HepG2 (cell line): ENCODE data around the gene RAB29. TPM values are rescaled to one million over a fixed set of nuclear protein-coding genes. Genes with fewer than 3 reads are reported as not detected.

Experiments
- ATAC-seq: fragments of 200-7000 bp; cut with Tn5 transposase; 3 replicates; pipeline ENCODE4 v1.9.1; 2020; ENCODE audit warnings: mild to moderate bottlenecking, moderate library complexity
- BruUV-seq: library from RNA; stranded (reverse); fragments of 400-500 nt; replicated peaks from 2 replicates; lab custom pipeline; 2021; lab: Mats Ljungman, UMichigan
- CTCF ChIA-PET: fragments of 300-600 bp; formaldehyde crosslinking; extraction: SDS; loops from one replicate; lab custom pipeline; 2021; ENCODE audit warnings: low total read pairs, inconsistent platforms, low intra/inter-chr PET ratio; lab: Yijun Ruan, JAX
- POLR2A ChIA-PET: fragments of 350-600 bp; sonication (Branson Sonifier 250); formaldehyde crosslinking; loops from one replicate; lab custom pipeline; 2020; ENCODE audit warnings: antibody characterized with exemption, inconsistent platforms; lab: Yijun Ruan, JAX
- DNase-seq: peaks from one replicate; pipeline ENCODE4 v3.0.0-alpha.2; 2015; ENCODE audit warnings: low spot score
- FAIRE-seq: peaks from 3 replicates; lab custom pipeline; 2011; peaks lifted over from hg19 to GRCh38; lab: Jason Lieb, UNC
- H2AFZ ChIP-seq: one replicate; pipeline ENCODE4 v1.6.1; 2011; ENCODE audit warnings: low read length, inconsistent platforms
- H3K27ac ChIP-seq: fragments of 300-600 bp; 3 replicates; pipeline ENCODE4 v1.8.0; 2011; ENCODE audit warnings: mixed run types, mild to moderate bottlenecking, mixed read lengths, low read length, inconsistent platforms; ENCODE audit not compliant: insufficient read depth; ENCODE audit errors: extremely low read length
- H3K27me3 ChIP-seq, 2 experiments: fragments of 200-600 bp in 1 of 2; 2 replicates in 1 of 2; 3 replicates in 1 of 2; pipeline versions ENCODE4 v1.6.0 to v1.8.0; 2011; ENCODE audit warnings: low read length in 2 of 2, mild to moderate bottlenecking in 2 of 2, moderate library complexity in 2 of 2, inconsistent platforms in 1 of 2; ENCODE audit not compliant: insufficient read depth in 2 of 2, control insufficient read depth in 1 of 2
- H3K36me3 ChIP-seq, 2 experiments: fragments of 200-600 bp in 1 of 2; replicated peaks in 1 of 2; 2 replicates in 1 of 2; 3 replicates in 1 of 2; pipeline versions ENCODE4 v1.5.1 to v1.8.0; 2011; ENCODE audit warnings: low read length in 2 of 2, inconsistent platforms in 1 of 2; ENCODE audit not compliant: insufficient read depth in 2 of 2, control insufficient read depth in 1 of 2
- H3K4me1 ChIP-seq: 2 replicates; pipeline ENCODE4 v1.5.1; 2012; ENCODE audit warnings: low read length, inconsistent platforms; ENCODE audit not compliant: insufficient read depth
- H3K4me2 ChIP-seq: 2 replicates; pipeline ENCODE4 v1.6.0; 2011; ENCODE audit warnings: low read depth, low read length, inconsistent platforms
- H3K4me3 ChIP-seq, 3 experiments: fragments of 200-600 bp in 1 of 3; sonication (generic), shearing (Covaris generic) in 1 of 3; replicated peaks in 1 of 3; 2 replicates each; pipeline ENCODE4 v1.5.1; 2011 to 2016; ENCODE audit warnings: low read length in 3 of 3, inconsistent platforms in 2 of 3, low read depth in 2 of 3, mild to moderate bottlenecking in 2 of 3, control low read depth in 1 of 3, mixed read lengths in 1 of 3; ENCODE audit not compliant: insufficient read depth in 1 of 3
- H3K79me2 ChIP-seq: one replicate; pipeline ENCODE4 v1.6.1; 2011; ENCODE audit warnings: low read length, inconsistent platforms; ENCODE audit not compliant: insufficient read depth
- H3K9ac ChIP-seq: 2 replicates; pipeline ENCODE4 v1.6.0; 2011; ENCODE audit warnings: mild to moderate bottlenecking, low read depth, low read length, inconsistent platforms; ENCODE audit not compliant: insufficient read depth
- H3K9me3 ChIP-seq: 2 replicates; pipeline ENCODE4 v1.5.1; 2012; ENCODE audit warnings: mild to moderate bottlenecking, low read length
- H4K20me1 ChIP-seq: 2 replicates; pipeline ENCODE4 v1.6.0; 2011; ENCODE audit warnings: inconsistent platforms, mild to moderate bottlenecking, low read length, moderate library complexity; ENCODE audit not compliant: insufficient read depth
- HCFC1 ChIP-seq: fragments of 150-350 bp; IDR thresholded peaks from 2 replicates; pipeline ENCODE4 v1.6.1; 2014; ENCODE audit warnings: low read depth, low read length
- HDAC6 ChIP-seq: fragments of 200-600 bp; sonication (generic); IDR thresholded peaks from 2 replicates; pipeline ENCODE4 v1.7.0; 2017; ENCODE audit warnings: mild to moderate bottlenecking, antibody characterized with exemption, low read length, low read depth
- KLF16 ChIP-seq, 2 experiments: sonication (generic) in 1 of 2; formaldehyde crosslinking in 1 of 2; IDR thresholded peaks; 2 replicates each; pipeline versions ENCODE4 v1.6.1 to v1.8.0; 2016 to 2023; ENCODE audit warnings: missing genetic modification reagents in 2 of 2, missing compliant biosample characterization in 1 of 2
- SSRP1 ChIP-seq: IDR thresholded peaks from 2 replicates; pipeline ENCODE4 v1.6.1; 2016; ENCODE audit warnings: control low read depth
- TCF7L2 ChIP-seq: IDR thresholded peaks from 2 replicates; pipeline ENCODE4 v1.6.1; 2011; ENCODE audit warnings: mild to moderate bottlenecking, low read depth, low read length, moderate library complexity
- YY1 ChIP-seq: IDR thresholded peaks from 2 replicates; pipeline ENCODE4 v1.6.1; 2011; ENCODE audit warnings: low read length, low read depth, moderate library complexity, mild to moderate bottlenecking; ENCODE audit not compliant: insufficient read depth, insufficient replicate concordance
- ZBTB7A ChIP-seq: sonication (generic); formaldehyde crosslinking; IDR thresholded peaks from 2 replicates; pipeline ENCODE4 v1.8.0; 2022; ENCODE audit warnings: mild to moderate bottlenecking, missing genetic modification reagents
- ZMYM3 ChIP-seq: sonication (generic); formaldehyde crosslinking; IDR thresholded peaks from 2 replicates; pipeline ENCODE4 v1.5.1; 2020; ENCODE audit warnings: mild to moderate bottlenecking, missing genetic modification reagents
- ZNF260 ChIP-seq: sonication (generic); formaldehyde crosslinking; IDR thresholded peaks from 2 replicates; pipeline ENCODE4 v1.4.0; 2020; ENCODE audit warnings: missing genetic modification reagents, low read depth, mild to moderate bottlenecking, borderline replicate concordance
- ZNF350 ChIP-seq: sonication (generic); formaldehyde crosslinking; IDR thresholded peaks from 2 replicates; pipeline ENCODE4 v1.4.0; 2020; ENCODE audit warnings: mild to moderate bottlenecking, low read depth, missing genetic modification reagents, borderline replicate concordance
- ZNF383 ChIP-seq: sonication (generic); formaldehyde crosslinking; IDR thresholded peaks from 2 replicates; pipeline ENCODE4 v1.4.0; 2020; ENCODE audit warnings: missing genetic modification reagents, mild to moderate bottlenecking, borderline replicate concordance
- ZNF747 ChIP-seq: sonication (generic); formaldehyde crosslinking; IDR thresholded peaks from 2 replicates; pipeline ENCODE4 v1.8.1; 2023; ENCODE audit warnings: missing genetic modification reagents, mild to moderate bottlenecking, borderline replicate concordance
- WGBS: methylation state at CpG from one replicate; pipeline ENCODE4 v1.1.6; 2017; ENCODE audit warnings: low lambda C conversion rate; 5-methylcytosine and 5-hydroxymethylcytosine counted together
- in situ Hi-C: cut with HindIII; loops from 2 replicates; pipeline ENCODE4 v1.10.0; 2017; ENCODE audit warnings: low pct_unique_long_range_greater_than_20kb; ENCODE audit not compliant: extremely low pct_ligation_motif_present
- intact Hi-C: fragments of 100-400 bp; cut with micrococcal nuclease; formaldehyde crosslinking; loops from one replicate; pipeline ENCODE4 v1.10.0; 2022; ENCODE audit not compliant: unreplicated experiment
- polyA plus RNA-seq, 8 experiments: library from polyadenylated mRNA; depleted of rRNA in 3 of 8; stranded (reverse) in 7 of 8; unstranded in 1 of 8; fragments of >200 nt; fragmentation: Illumina TruSeq in 4 of 8; extraction: Trizol in 4 of 8; gene quantifications; 2 replicates each; pipeline versions ENCODE4 v1.2.1 to v1.2.3, GENCODE V29; 2011 to 2016; ENCODE audit warnings: low read depth in 4 of 8, missing spikeins in 1 of 8, mixed read lengths in 1 of 8; ENCODE audit not compliant: insufficient read depth in 1 of 8
- total RNA-seq, 5 experiments: library from RNA; depleted of rRNA; stranded (reverse); fragments of >200 nt; fragmentation: Illumina TruSeq; extraction: Trizol; gene quantifications; 2 replicates each; pipeline ENCODE4 v1.2.3, GENCODE V29; 2016; ENCODE audit warnings: low read depth in 1 of 5
- TF ChIP-seq, protein P1 (sequence below): sonication (generic); formaldehyde crosslinking; IDR thresholded peaks from 2 replicates; pipeline ENCODE4 v1.4.0; 2020; ENCODE audit warnings: missing genetic modification reagents

The RAB29 gene
- total and polyA plus RNA-seq, 2 of the 13 experiments (the other 11 are each of a cell fraction or from before 2014, with no cell fraction given), result 8.7 to 10.1 TPM

- peaks cover 0 to 4% of the 10 kb centered on the region in 2 experiments; a peak in 2 of 5 replicates for H3K27me3 ChIP-seq
- no peak overlapping the region for H3K27ac ChIP-seq
- H4K20me1 ChIP-seq, result no peaks in the 10 kb centered on the region
- H3K4me3 ChIP-seq, result no peak overlapping the region
- no peaks in the 10 kb centered on the region for H3K79me2 ChIP-seq
- DNase-seq (no peak), ATAC-seq (no peak)
- intact Hi-C loops, result loop anchor here (10.0 kb wide), 1 partner anchor 60 kb away; no protein-coding TSS in a partner anchor
- no peak overlapping the region for H3K9ac ChIP-seq
- H3K4me2 ChIP-seq, result no peak overlapping the region
- CTCF ChIA-PET, result no interaction called here
- H3K9me3 ChIP-seq, result no peaks in the 10 kb centered on the region
- H3K4me1 ChIP-seq, result peaks cover 7% of the 10 kb centered on the region
- no peak overlapping the region for H2AFZ ChIP-seq
- TF ChIP-seq HCFC1, result no peak
- TF ChIP-seq ZNF350, result no peak
- TF ChIP-seq, all 625 proteins: peak for 0
- in situ Hi-C loops, result no loop called here
- no TSS peak for BruUV-seq
- 67% methylated on average over 3 of the region's 5 CpGs for WGBS
- H3K36me3 ChIP-seq, result no peaks in the 10 kb centered on the region
- FAIRE-seq, result no peak
- POLR2A ChIA-PET, result no interaction called here
These were observed 29.9 kb upstream of the RAB29 start for GRCh38 chr1:205805082-205805711.

- CTCF ChIA-PET, result no interaction called here
These were observed 29.3 kb upstream of the RAB29 start for GRCh38 chr1:205804605-205805004.

More at GRCh38 chr1:205804605-205805004, 29.3 kb upstream of the RAB29 start:
- FAIRE-seq (no peak), DNase-seq (no peak), ATAC-seq (no peak)
- 100% methylated on average over 1 of the region's 2 CpGs for WGBS
- in situ Hi-C loops, result no loop called here
- no peaks in the 10 kb centered on the region for H3K79me2 ChIP-seq
- BruUV-seq, result no TSS peak
- peaks cover 0 to 4% of the 10 kb centered on the region in 2 experiments; a peak in 2 of 5 replicates for H3K27me3 ChIP-seq
- no peaks in the 10 kb centered on the region for H4K20me1 ChIP-seq
- H3K4me3 ChIP-seq, result no peak overlapping the region
- H2AFZ ChIP-seq, result no peak overlapping the region
- no peak overlapping the region for H3K4me2 ChIP-seq
- TF ChIP-seq ZNF747 (CRISPR knock-in tag) (no peak), ZNF383 (no peak), SSRP1 (CRISPR knock-in tag) (no peak), ZNF260 (CRISPR knock-in tag) (no peak), KLF16 (CRISPR knock-in tag; IDR thresholded peaks at IDR 0.05) (no peak), ZBTB7A (CRISPR knock-in tag) (no peak), ZMYM3 (no peak), HDAC6 (no peak), YY1 (no peak), TCF7L2 (no peak)
- TF ChIP-seq, protein P1, sequence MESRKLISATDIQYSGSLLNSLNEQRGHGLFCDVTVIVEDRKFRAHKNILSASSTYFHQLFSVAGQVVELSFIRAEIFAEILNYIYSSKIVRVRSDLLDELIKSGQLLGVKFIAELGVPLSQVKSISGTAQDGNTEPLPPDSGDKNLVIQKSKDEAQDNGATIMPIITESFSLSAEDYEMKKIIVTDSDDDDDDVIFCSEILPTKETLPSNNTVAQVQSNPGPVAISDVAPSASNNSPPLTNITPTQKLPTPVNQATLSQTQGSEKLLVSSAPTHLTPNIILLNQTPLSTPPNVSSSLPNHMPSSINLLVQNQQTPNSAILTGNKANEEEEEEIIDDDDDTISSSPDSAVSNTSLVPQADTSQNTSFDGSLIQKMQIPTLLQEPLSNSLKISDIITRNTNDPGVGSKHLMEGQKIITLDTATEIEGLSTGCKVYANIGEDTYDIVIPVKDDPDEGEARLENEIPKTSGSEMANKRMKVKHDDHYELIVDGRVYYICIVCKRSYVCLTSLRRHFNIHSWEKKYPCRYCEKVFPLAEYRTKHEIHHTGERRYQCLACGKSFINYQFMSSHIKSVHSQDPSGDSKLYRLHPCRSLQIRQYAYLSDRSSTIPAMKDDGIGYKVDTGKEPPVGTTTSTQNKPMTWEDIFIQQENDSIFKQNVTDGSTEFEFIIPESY (CRISPR knock-in tag), result no peak
- TF ChIP-seq, all 625 proteins: peak for 0
- Histone ChIP-seq H3K4me1 (peaks cover 7% of the 10 kb centered on the region), H3K36me3 (no peaks in the 10 kb centered on the region), H3K27ac (no peak overlapping the region), H3K9me3 (no peaks in the 10 kb centered on the region), H3K9ac (no peak overlapping the region)
- intact Hi-C loops, result loop anchor here (10.0 kb wide), 1 partner anchor 60 kb away; no protein-coding TSS in a partner anchor
- POLR2A ChIA-PET, result no interaction called here
